HAP-1 (cell line): Measurements from ENCODE around the gene STX4.

Source experiments
- DNase-seq, 2 experiments: peaks; one replicate each; pipeline ENCODE4 v3.0.0-alpha.2; 2016 to 2020; ENCODE audit warnings: low spot score in 2 of 2
- H3K27me3 ChIP-seq: fragments of 250-450 bp; sonication (Bioruptor Pico); 2 replicates; pipeline ENCODE4 v1.5.1; 2020; ENCODE audit warnings: low read depth, mild to moderate bottlenecking, moderate library complexity
- H3K36me3 ChIP-seq: fragments of 250-450 bp; sonication (Bioruptor Pico); replicated peaks from 2 replicates; pipeline ENCODE4 v1.5.1; 2020; ENCODE audit warnings: mild to moderate bottlenecking
- H3K4me1 ChIP-seq: fragments of 250-450 bp; sonication (Bioruptor Pico); 2 replicates; pipeline ENCODE4 v1.5.1; 2020; ENCODE audit warnings: mild to moderate bottlenecking
- H3K4me3 ChIP-seq: fragments of 250-450 bp; sonication (Bioruptor Pico); 2 replicates; pipeline ENCODE4 v1.5.1; 2020; ENCODE audit warnings: mild to moderate bottlenecking, moderate library complexity
- H3K9me3 ChIP-seq: fragments of 250-450 bp; sonication (Bioruptor Pico); 2 replicates; pipeline ENCODE4 v1.5.1; 2020; ENCODE audit warnings: mild to moderate bottlenecking, moderate library complexity
- in situ Hi-C: fragments of 300-500 bp; cut with MboI; formaldehyde crosslinking; loops from 3 replicates; pipeline ENCODE4 v1.14.3; 2020; ENCODE audit warnings: low sequenced_read_pairs, inconsistent platforms, mixed read lengths

The STX4 gene

GRCh38 chr16:31050280-31051030 lies 17.1 kb downstream of the STX4 start:
- Histone ChIP-seq H3K27me3 (no peaks in the 10 kb centered on the region), H3K4me3 (no peak overlapping the region), H3K4me1 (no peaks in the 10 kb centered on the region), H3K9me3 (no peaks in the 10 kb centered on the region), H3K36me3 (no peaks in the 10 kb centered on the region)
- in situ Hi-C loops, result no loop called here
- DNase-seq, result no peak

GRCh38 chr16:31052114-31052513 lies 18.8 kb downstream of the STX4 start:
- Histone ChIP-seq H3K9me3 (no peaks in the 10 kb centered on the region), H3K36me3 (no peaks in the 10 kb centered on the region), H3K27me3 (no peaks in the 10 kb centered on the region), H3K4me3 (no peak overlapping the region), H3K4me1 (no peaks in the 10 kb centered on the region)
- in situ Hi-C loops, result no loop called here
- no peak for DNase-seq

- Histone ChIP-seq H3K4me3 (no peak overlapping the region), H3K27me3 (no peaks in the 10 kb centered on the region), H3K36me3 (0 out of 2 replicates have a peak, but pooled peaks cover 3% of the 10 kb centered on the region), H3K4me1 (no peaks in the 10 kb centered on the region), H3K9me3 (no peaks in the 10 kb centered on the region)
- DNase-seq, result no peak
- in situ Hi-C loops, result no loop called here
These were observed 22.3 kb downstream of the STX4 start for GRCh38 chr16:31055613-31056012.

- no peaks in the 10 kb centered on the region for H3K4me1 ChIP-seq
- no peak for DNase-seq
- in situ Hi-C loops, result no loop called here
- H3K27me3 ChIP-seq, result no peaks in the 10 kb centered on the region
- no peaks in the 10 kb centered on the region for H3K9me3 ChIP-seq
- H3K4me3 ChIP-seq, result no peak overlapping the region
- H3K36me3 ChIP-seq, result peaks cover 16% of the 10 kb centered on the region; the same call in 1 of the 2 replicates
These were observed 27.9 kb downstream of the STX4 start for GRCh38 chr16:31061126-31061812.

GRCh38 chr16:31061813-31062440 lies 28.6 kb downstream of the STX4 start:
- no peak overlapping the region for H3K4me3 ChIP-seq
- H3K36me3 ChIP-seq, result peaks cover 16% of the 10 kb centered on the region; the same call in 1 of the 2 replicates
- in situ Hi-C loops, result no loop called here
- H3K27me3 ChIP-seq, result no peaks in the 10 kb centered on the region
- no peaks in the 10 kb centered on the region for H3K9me3 ChIP-seq
- no peak for DNase-seq
- no peaks in the 10 kb centered on the region for H3K4me1 ChIP-seq

- DNase-seq, result no peak
- Histone ChIP-seq H3K36me3 (peaks cover 16% of the 10 kb centered on the region; the same call in 1 of the 2 replicates), H3K4me1 (no peaks in the 10 kb centered on the region), H3K4me3 (no peak overlapping the region), H3K27me3 (no peaks in the 10 kb centered on the region), H3K9me3 (no peaks in the 10 kb centered on the region)
- in situ Hi-C loops, result no loop called here
These were observed 30.1 kb downstream of the STX4 start for GRCh38 chr16:31063495-31063842.

GRCh38 chr16:31063843-31064611 lies 30.7 kb downstream of the STX4 start:
- no peak overlapping the region for H3K4me3 ChIP-seq

GRCh38 chr16:31064882-31065461 lies 31.6 kb downstream of the STX4 start:
- Histone ChIP-seq H3K4me3 (no peak overlapping the region), H3K4me1 (no peaks in the 10 kb centered on the region), H3K27me3 (no peaks in the 10 kb centered on the region), H3K9me3 (no peaks in the 10 kb centered on the region), H3K36me3 (peaks cover 13% of the 10 kb centered on the region; the same call in 1 of the 2 replicates)
- in situ Hi-C loops, result no loop called here
- no peak for DNase-seq

More at GRCh38 chr16:31063843-31064611, 30.7 kb downstream of the STX4 start:
- in situ Hi-C loops, result no loop called here
- H3K27me3 ChIP-seq, result no peaks in the 10 kb centered on the region
- DNase-seq, result no peak
- no peaks in the 10 kb centered on the region for H3K9me3 ChIP-seq
- H3K4me1 ChIP-seq, result no peaks in the 10 kb centered on the region
- H3K36me3 ChIP-seq, result peaks cover 16% of the 10 kb centered on the region; the same call in 1 of the 2 replicates

- peaks cover 8% of the 10 kb centered on the region; the same call in 1 of the 2 replicates for H3K36me3 ChIP-seq
- H3K4me1 ChIP-seq, result peaks cover 4% of the 10 kb centered on the region; the same call in 1 of the 2 replicates
- in situ Hi-C loops, result no loop called here
- H3K4me3 ChIP-seq, result no peak overlapping the region
- no peaks in the 10 kb centered on the region for H3K9me3 ChIP-seq
- no peak for DNase-seq
- H3K27me3 ChIP-seq, result no peaks in the 10 kb centered on the region
These were observed 34.0 kb downstream of the STX4 start for GRCh38 chr16:31067342-31067741.

GRCh38 chr16:31071861-31072260 lies 38.5 kb downstream of the STX4 start:
- peak; percentile 64 to 73 for DNase-seq
- Histone ChIP-seq H3K9me3 (no peaks in the 10 kb centered on the region), H3K36me3 (peaks cover 5% of the 10 kb centered on the region), H3K27me3 (no peaks in the 10 kb centered on the region), H3K4me3 (peak overlapping the region; percentile 92), H3K4me1 (peaks cover 7% of the 10 kb centered on the region; the same call in 1 of the 2 replicates)
- in situ Hi-C loops, result no loop called here

- Histone ChIP-seq H3K9me3 (no peaks in the 10 kb centered on the region), H3K4me1 (peaks cover 7% of the 10 kb centered on the region; the same call in 1 of the 2 replicates), H3K27me3 (no peaks in the 10 kb centered on the region), H3K4me3 (peak overlapping the region; percentile 92), H3K36me3 (peaks cover 13% of the 10 kb centered on the region)
- in situ Hi-C loops, result no loop called here
- no peak for DNase-seq
These were observed 39.3 kb downstream of the STX4 start for GRCh38 chr16:31072540-31073141.

- Histone ChIP-seq H3K36me3 (peaks cover 16% of the 10 kb centered on the region), H3K4me3 (peak overlapping the region; percentile 92), H3K9me3 (no peaks in the 10 kb centered on the region), H3K4me1 (peaks cover 7% of the 10 kb centered on the region; the same call in 1 of the 2 replicates), H3K27me3 (no peaks in the 10 kb centered on the region)
- in situ Hi-C loops, result no loop called here
- DNase-seq, result peak; percentile 89 to 96
These were observed 40.0 kb downstream of the STX4 start for GRCh38 chr16:31073142-31073969.
